ENCODE measurements around the gene TCAF2. TPM values are rescaled to one million over a fixed set of nuclear protein-coding genes. Genes with fewer than 3 reads are reported as not detected.
"Not testable (repeated sequence)": the region's sequence is repeated elsewhere in the genome, so short reads cannot be mapped to it uniquely, and the experiment has no call there.

Gene TCAF2
- polyA plus RNA-seq (2012; rRNA removed): 19.5 and 23.3 TPM in 2 replicates
- polyA plus RNA-seq (2012; cell fraction: cytosol; rRNA removed): 11.8 and 14.9 TPM in 2 replicates
- 38.3 and 41.8 TPM in 2 replicates for polyA plus RNA-seq (2012; cell fraction: nucleus; rRNA removed)

DNA sequence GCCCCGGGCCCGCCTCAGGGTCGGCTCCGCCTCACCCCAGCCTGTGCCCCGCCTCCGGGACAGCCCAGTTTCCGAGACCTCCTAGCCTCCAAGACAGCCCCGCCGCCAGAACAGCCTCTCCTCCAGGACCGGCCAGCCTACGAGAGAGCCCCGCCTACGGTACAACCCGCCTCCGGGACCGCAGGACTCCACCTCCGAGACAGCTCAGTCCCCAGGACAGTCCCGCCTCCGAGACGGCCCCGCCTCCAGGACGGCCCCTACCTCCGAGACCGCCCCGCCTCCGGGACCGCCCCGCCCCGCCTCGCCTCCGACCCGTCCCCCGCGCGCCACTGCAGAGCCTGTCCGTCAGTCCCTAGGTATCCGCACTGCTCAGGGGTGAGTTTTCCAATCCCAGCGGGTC, at the start of gene TCAF2:
Gene TCAF2 (plus strand): TSS at position 329 of the 400 bp plus-strand sequence.
- H3K4me3 ChIP-seq (ENCODE audit: low read depth in 2 of 2, low read length in 1 of 2): peak within 1 kb of the TSS in 1 of 2 experiments; percentile 36; a peak in 3 of 4 replicates

DNA sequence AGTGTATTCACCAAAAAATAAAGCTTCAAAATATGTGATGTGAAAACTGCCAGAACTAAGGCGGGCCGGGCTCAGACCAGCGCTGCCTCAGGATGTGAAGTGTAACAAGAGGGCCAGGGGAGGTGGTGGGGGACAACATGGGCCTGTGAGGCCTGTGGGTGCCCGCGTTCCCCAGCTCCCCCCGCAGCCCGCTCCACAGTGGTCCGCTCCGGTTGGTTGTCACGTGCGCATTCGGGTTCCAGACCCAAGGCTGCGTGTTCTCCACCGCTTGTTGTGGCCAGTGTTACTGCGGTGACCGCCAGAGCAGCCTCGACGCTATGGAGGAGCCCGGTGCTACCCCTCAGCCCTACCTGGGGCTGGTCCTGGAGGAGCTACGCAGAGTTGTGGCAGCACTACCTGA, 49.3 kb upstream of the TCAF2 start, which contains the start of gene CTAGE15:
Gene CTAGE15 (plus strand): TSS at position 301 of the 400 bp plus-strand sequence. CDS start 17 bp downstream, at position 318.
- 61% methylated on average over 3 of the region's 20 CpGs for WGBS (ENCODE audit: low lambda C conversion rate)
- POLR2A ChIA-PET, CTCF ChIA-PET: not testable (repeated sequence)

More for the DNA sequence above, at the start of gene TCAF2:
- H3K27ac ChIP-seq (ENCODE audit: low read depth in 2 of 2, low read length in 1 of 2); H2AFZ ChIP-seq (ENCODE audit: low read depth); H3K36me3 ChIP-seq (replicated peaks in 1 of 2; ENCODE audit: control insufficient read depth in 1 of 2, insufficient read depth in 2 of 2, low read length in 1 of 2); H3K9ac ChIP-seq; H3K4me2 ChIP-seq; H4K20me1 ChIP-seq (ENCODE audit: insufficient read depth); H3K79me2 ChIP-seq (ENCODE audit: insufficient read depth); H3K4me1 ChIP-seq (ENCODE audit: control insufficient read depth in 1 of 2, insufficient read depth in 2 of 2, low read depth in 1 of 2, low read length in 1 of 2); CTCF ChIA-PET; DNase-seq; H3K27me3 ChIP-seq (ENCODE audit: insufficient read depth); H3K9me3 ChIP-seq; H3K9me2 ChIP-seq; POLR2A ChIA-PET; H3F3A ChIP-seq (replicated peaks; ENCODE audit: insufficient read depth): not testable (repeated sequence)
- WGBS (ENCODE audit: low lambda C conversion rate): no CpG with 5 or more reads among the region's 38 CpGs

GRCh38 chr7:143588183-143588582, 32.6 kb upstream of the TCAF2 start:
- H3K79me2 ChIP-seq (ENCODE audit: insufficient read depth); DNase-seq; H3K9ac ChIP-seq; H3K4me3 ChIP-seq (ENCODE audit: low read depth in 2 of 2, low read length in 1 of 2); H3K9me2 ChIP-seq; H3K4me2 ChIP-seq; CTCF ChIA-PET; H3K36me3 ChIP-seq (replicated peaks in 1 of 2; ENCODE audit: control insufficient read depth in 1 of 2, insufficient read depth in 2 of 2, low read length in 1 of 2); H3K27me3 ChIP-seq (ENCODE audit: insufficient read depth); H3F3A ChIP-seq (replicated peaks; ENCODE audit: insufficient read depth); H3K27ac ChIP-seq (ENCODE audit: low read depth in 2 of 2, low read length in 1 of 2); H2AFZ ChIP-seq (ENCODE audit: low read depth); POLR2A ChIA-PET; H4K20me1 ChIP-seq (ENCODE audit: insufficient read depth); H3K4me1 ChIP-seq (ENCODE audit: control insufficient read depth in 1 of 2, insufficient read depth in 2 of 2, low read depth in 1 of 2, low read length in 1 of 2); H3K9me3 ChIP-seq: not testable (repeated sequence)
- 39% methylated on average over 3 of the region's 3 CpGs for WGBS (ENCODE audit: low lambda C conversion rate)

More for the DNA sequence above, 49.3 kb upstream of the TCAF2 start, which contains the start of gene CTAGE15:
- not testable (repeated sequence) for H4K20me1 ChIP-seq (ENCODE audit: insufficient read depth); H3K9me2 ChIP-seq; H3K4me1 ChIP-seq (ENCODE audit: control insufficient read depth in 1 of 2, insufficient read depth in 2 of 2, low read depth in 1 of 2, low read length in 1 of 2); H3K9ac ChIP-seq; H3K27me3 ChIP-seq (ENCODE audit: insufficient read depth); H2AFZ ChIP-seq (ENCODE audit: low read depth); H3K4me2 ChIP-seq; H3K4me3 ChIP-seq (ENCODE audit: low read depth in 2 of 2, low read length in 1 of 2); H3F3A ChIP-seq (replicated peaks; ENCODE audit: insufficient read depth); DNase-seq; H3K36me3 ChIP-seq (replicated peaks in 1 of 2; ENCODE audit: control insufficient read depth in 1 of 2, insufficient read depth in 2 of 2, low read length in 1 of 2); H3K79me2 ChIP-seq (ENCODE audit: insufficient read depth); H3K27ac ChIP-seq (ENCODE audit: low read depth in 2 of 2, low read length in 1 of 2); H3K9me3 ChIP-seq

DNA sequence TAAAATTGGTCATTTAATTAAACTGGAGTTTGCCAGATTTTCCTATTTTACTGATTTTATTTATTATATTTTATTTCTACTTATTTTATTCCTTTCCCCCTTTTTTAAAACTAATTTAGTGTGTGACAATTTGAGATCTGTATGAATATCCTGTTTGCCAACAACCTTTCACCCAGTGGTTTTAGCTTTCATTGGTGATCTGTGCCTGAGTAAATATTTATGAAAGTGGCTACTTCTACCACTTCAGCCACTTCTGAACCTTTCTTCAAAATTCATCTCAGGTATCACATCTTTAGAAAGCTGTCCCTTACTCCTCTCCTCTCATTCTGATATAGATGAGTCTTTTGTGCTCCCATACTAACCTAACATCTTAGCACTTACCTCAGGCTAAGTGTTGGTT, 30.9 kb upstream of the TCAF2 start:
- H4K20me1 ChIP-seq (ENCODE audit: insufficient read depth); H3K9me2 ChIP-seq; H3K79me2 ChIP-seq (ENCODE audit: insufficient read depth); H3K4me3 ChIP-seq (ENCODE audit: low read depth in 2 of 2, low read length in 1 of 2); H3K4me2 ChIP-seq; H3K27me3 ChIP-seq (ENCODE audit: insufficient read depth); DNase-seq; CTCF ChIA-PET; H3F3A ChIP-seq (replicated peaks; ENCODE audit: insufficient read depth); H3K9me3 ChIP-seq; H3K9ac ChIP-seq; POLR2A ChIA-PET; H3K36me3 ChIP-seq (replicated peaks in 1 of 2; ENCODE audit: control insufficient read depth in 1 of 2, insufficient read depth in 2 of 2, low read length in 1 of 2); H3K4me1 ChIP-seq (ENCODE audit: control insufficient read depth in 1 of 2, insufficient read depth in 2 of 2, low read depth in 1 of 2, low read length in 1 of 2); H2AFZ ChIP-seq (ENCODE audit: low read depth); H3K27ac ChIP-seq (ENCODE audit: low read depth in 2 of 2, low read length in 1 of 2): not testable (repeated sequence)

GRCh38 chr7:143598086-143598485, 22.7 kb upstream of the TCAF2 start:
- H3K9ac ChIP-seq; H3K27ac ChIP-seq (ENCODE audit: low read depth in 2 of 2, low read length in 1 of 2); H4K20me1 ChIP-seq (ENCODE audit: insufficient read depth); POLR2A ChIA-PET; H3K4me2 ChIP-seq; H3K9me3 ChIP-seq; H3K36me3 ChIP-seq (replicated peaks in 1 of 2; ENCODE audit: control insufficient read depth in 1 of 2, insufficient read depth in 2 of 2, low read length in 1 of 2); H2AFZ ChIP-seq (ENCODE audit: low read depth); H3K4me3 ChIP-seq (ENCODE audit: low read depth in 2 of 2, low read length in 1 of 2); H3K27me3 ChIP-seq (ENCODE audit: insufficient read depth); H3K9me2 ChIP-seq; H3K4me1 ChIP-seq (ENCODE audit: control insufficient read depth in 1 of 2, insufficient read depth in 2 of 2, low read depth in 1 of 2, low read length in 1 of 2); H3K79me2 ChIP-seq (ENCODE audit: insufficient read depth); H3F3A ChIP-seq (replicated peaks; ENCODE audit: insufficient read depth); CTCF ChIA-PET; DNase-seq: not testable (repeated sequence)
- WGBS (ENCODE audit: low lambda C conversion rate): 52% methylated on average over 5 of the region's 11 CpGs

DNA sequence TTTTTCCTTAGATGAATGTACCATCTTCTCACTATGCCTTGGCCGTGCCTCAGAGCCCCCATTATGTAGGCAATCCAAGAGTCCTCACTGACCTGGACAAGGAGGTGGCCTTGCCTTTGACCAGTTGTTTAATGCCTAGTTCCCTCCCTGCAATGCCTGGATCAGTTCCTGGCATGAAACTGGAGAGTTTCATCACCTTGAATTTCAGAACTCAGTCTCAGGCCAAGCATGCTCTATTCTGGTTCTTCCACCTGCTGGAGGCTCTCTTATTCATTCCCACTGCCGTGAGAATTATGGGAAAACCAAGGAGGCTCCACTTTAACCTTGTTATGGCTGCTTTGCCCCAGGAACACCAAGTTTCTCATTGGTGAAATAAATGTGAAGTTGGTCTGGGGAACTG, 17.2 kb upstream of the TCAF2 start:
- WGBS (ENCODE audit: low lambda C conversion rate): no CpG with 5 or more reads among the region's 2 CpGs
- H2AFZ ChIP-seq (ENCODE audit: low read depth); DNase-seq; H3K4me1 ChIP-seq (ENCODE audit: control insufficient read depth in 1 of 2, insufficient read depth in 2 of 2, low read depth in 1 of 2, low read length in 1 of 2); H3K27ac ChIP-seq (ENCODE audit: low read depth in 2 of 2, low read length in 1 of 2); H3K9me3 ChIP-seq; H3K36me3 ChIP-seq (replicated peaks in 1 of 2; ENCODE audit: control insufficient read depth in 1 of 2, insufficient read depth in 2 of 2, low read length in 1 of 2); H3K9me2 ChIP-seq; H3K4me3 ChIP-seq (ENCODE audit: low read depth in 2 of 2, low read length in 1 of 2); CTCF ChIA-PET; H3K79me2 ChIP-seq (ENCODE audit: insufficient read depth); H3K4me2 ChIP-seq; H3K27me3 ChIP-seq (ENCODE audit: insufficient read depth); H4K20me1 ChIP-seq (ENCODE audit: insufficient read depth); H3F3A ChIP-seq (replicated peaks; ENCODE audit: insufficient read depth); H3K9ac ChIP-seq; POLR2A ChIA-PET: not testable (repeated sequence)

- H2AFZ ChIP-seq (ENCODE audit: low read depth); H3K9me2 ChIP-seq; H3K27ac ChIP-seq (ENCODE audit: low read depth in 2 of 2, low read length in 1 of 2); H3K9ac ChIP-seq; H3K36me3 ChIP-seq (replicated peaks in 1 of 2; ENCODE audit: control insufficient read depth in 1 of 2, insufficient read depth in 2 of 2, low read length in 1 of 2); H4K20me1 ChIP-seq (ENCODE audit: insufficient read depth); H3K4me1 ChIP-seq (ENCODE audit: control insufficient read depth in 1 of 2, insufficient read depth in 2 of 2, low read depth in 1 of 2, low read length in 1 of 2); H3K9me3 ChIP-seq; H3K27me3 ChIP-seq (ENCODE audit: insufficient read depth); POLR2A ChIA-PET; H3K4me2 ChIP-seq; H3K4me3 ChIP-seq (ENCODE audit: low read depth in 2 of 2, low read length in 1 of 2); H3K79me2 ChIP-seq (ENCODE audit: insufficient read depth); DNase-seq; H3F3A ChIP-seq (replicated peaks; ENCODE audit: insufficient read depth); CTCF ChIA-PET: not testable (repeated sequence)
- WGBS (ENCODE audit: low lambda C conversion rate): no CpG with 5 or more reads among the region's 1 CpG
These were observed 14.7 kb upstream of the TCAF2 start for GRCh38 chr7:143606088-143606487.

All from SK-N-SH (cell line).